Activated B cell treated with CpG ODN at 0.5 μM for 24 hours (primary cell): Measurements from ENCODE around the gene TPM2. TPM values are rescaled to one million over a fixed set of nuclear protein-coding genes. Genes with fewer than 3 reads are reported as not detected.

Experiments used
- ATAC-seq: fragments of 200-7000 bp; cut with Tn5 transposase; one replicate; pipeline ENCODE4 v1.10.0; 2021; ENCODE audit warnings: low read depth, mild to moderate bottlenecking, moderate library complexity
- CTCF ChIA-PET: fragments of 350-600 bp; sonication (Branson Sonifier 250); formaldehyde crosslinking; loops from one replicate; lab custom pipeline; 2021; ENCODE audit warnings: antibody characterized with exemption; lab: Charles Lee
- POLR2A ChIA-PET: fragments of 350-600 bp; sonication (Branson Sonifier 250); formaldehyde crosslinking; loops from one replicate; lab custom pipeline; 2021; ENCODE audit warnings: antibody characterized with exemption; lab: Charles Lee
- DNase-seq: peaks from one replicate; pipeline ENCODE4 v3.0.0; 2022
- H3K27ac Mint-ChIP-seq: one replicate; pipeline ENCODE4 v1.8.0; 2020; ENCODE audit warnings: mixed read lengths
- H3K27me3 Mint-ChIP-seq: one replicate; pipeline ENCODE4 v1.8.0; 2021; ENCODE audit warnings: mixed read lengths
- H3K36me3 Mint-ChIP-seq: one replicate; pipeline ENCODE4 v1.8.0; 2021; ENCODE audit warnings: low read depth, mixed read lengths
- H3K4me1 Mint-ChIP-seq: one replicate; pipeline ENCODE4 v1.8.0; 2021; ENCODE audit warnings: mixed read lengths
- H3K4me3 Mint-ChIP-seq: one replicate; pipeline ENCODE4 v1.8.0; 2020; ENCODE audit warnings: mild to moderate bottlenecking, mixed read lengths
- H3K9me3 Mint-ChIP-seq: one replicate; pipeline ENCODE4 v1.8.0; 2020; ENCODE audit warnings: mixed read lengths
- intact Hi-C: fragments of 100-400 bp; cut with micrococcal nuclease; formaldehyde crosslinking; loops from one replicate; pipeline ENCODE4 v1.15.1; 2024
- total RNA-seq: library from RNA; stranded (reverse); gene quantifications from 2 replicates; pipeline ENCODE4 v1.2.3, GENCODE V29; 2022
- TF ChIP-seq, protein P1 (sequence below): fragments of 200-600 bp; IDR thresholded peaks from one replicate; pipeline ENCODE4 v1.8.0; 2022; ENCODE audit warnings: antibody characterized with exemption, mild to moderate bottlenecking

Gene TPM2
- total RNA-seq, 1 donor from 2014 or later: 2.0 TPM

DNA sequence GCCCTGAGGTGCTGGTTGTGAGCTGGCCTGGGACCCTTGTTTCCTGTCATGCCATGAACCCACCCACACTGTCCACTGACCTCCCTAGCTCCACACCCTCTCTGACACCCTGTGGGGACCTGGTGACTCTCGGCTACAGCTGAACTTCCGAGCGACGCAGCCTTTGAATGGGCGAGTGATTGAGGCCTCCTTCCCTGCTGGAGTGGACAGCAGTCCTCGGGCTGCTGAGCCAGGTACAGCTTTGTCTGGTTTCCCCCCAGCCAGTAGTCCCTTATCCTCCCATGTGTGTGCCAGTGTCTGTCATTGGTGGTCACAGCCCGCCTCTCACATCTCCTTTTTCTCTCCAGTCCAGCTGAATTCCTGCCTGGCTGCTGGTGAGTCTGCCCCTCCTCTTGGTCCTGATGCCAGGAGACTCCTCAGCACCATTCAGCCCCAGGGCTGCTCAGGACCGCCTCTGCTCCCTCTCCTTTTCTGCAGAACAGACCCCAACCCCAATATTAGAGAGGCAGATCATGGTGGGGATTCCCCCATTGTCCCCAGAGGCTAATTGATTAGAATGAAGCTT, 9.9 kb downstream of the TPM2 start:
- no peaks in the 10 kb centered on the region for H3K36me3 Mint-ChIP-seq
- intact Hi-C loops: loop anchor here (2.0 to 5.0 kb wide), 2 partner anchors 21 to 37 kb away; partner anchors contain the start of genes CCDC107 and RMRP
- no peaks in the 10 kb centered on the region for H3K9me3 Mint-ChIP-seq
- H3K4me3 Mint-ChIP-seq: no peak overlapping the region
- H3K27ac Mint-ChIP-seq: no peak overlapping the region
- H3K4me1 Mint-ChIP-seq: peaks cover 31% of the 10 kb centered on the region
- ChIA-PET POLR2A (interaction anchor here (0.6 to 1.2 kb wide), 4 partner anchors 22 to 103 kb away, joined by 3 to 5 read pairs (median 3); partner anchors contain the start of genes CCDC107, CREB3 and RMRP), CTCF (interaction anchor here (1.1 to 5.9 kb wide), 4 partner anchors 16 to 76 kb away, joined by 3 to 30 read pairs (median 5); partner anchors contain the start of genes CCDC107 and RMRP)
- H3K27me3 Mint-ChIP-seq: peaks cover 5% of the 10 kb centered on the region
- DNase-seq: no peak
- ATAC-seq: no peak
- TF ChIP-seq, protein P1, sequence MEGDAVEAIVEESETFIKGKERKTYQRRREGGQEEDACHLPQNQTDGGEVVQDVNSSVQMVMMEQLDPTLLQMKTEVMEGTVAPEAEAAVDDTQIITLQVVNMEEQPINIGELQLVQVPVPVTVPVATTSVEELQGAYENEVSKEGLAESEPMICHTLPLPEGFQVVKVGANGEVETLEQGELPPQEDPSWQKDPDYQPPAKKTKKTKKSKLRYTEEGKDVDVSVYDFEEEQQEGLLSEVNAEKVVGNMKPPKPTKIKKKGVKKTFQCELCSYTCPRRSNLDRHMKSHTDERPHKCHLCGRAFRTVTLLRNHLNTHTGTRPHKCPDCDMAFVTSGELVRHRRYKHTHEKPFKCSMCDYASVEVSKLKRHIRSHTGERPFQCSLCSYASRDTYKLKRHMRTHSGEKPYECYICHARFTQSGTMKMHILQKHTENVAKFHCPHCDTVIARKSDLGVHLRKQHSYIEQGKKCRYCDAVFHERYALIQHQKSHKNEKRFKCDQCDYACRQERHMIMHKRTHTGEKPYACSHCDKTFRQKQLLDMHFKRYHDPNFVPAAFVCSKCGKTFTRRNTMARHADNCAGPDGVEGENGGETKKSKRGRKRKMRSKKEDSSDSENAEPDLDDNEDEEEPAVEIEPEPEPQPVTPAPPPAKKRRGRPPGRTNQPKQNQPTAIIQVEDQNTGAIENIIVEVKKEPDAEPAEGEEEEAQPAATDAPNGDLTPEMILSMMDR: no peak

DNA sequence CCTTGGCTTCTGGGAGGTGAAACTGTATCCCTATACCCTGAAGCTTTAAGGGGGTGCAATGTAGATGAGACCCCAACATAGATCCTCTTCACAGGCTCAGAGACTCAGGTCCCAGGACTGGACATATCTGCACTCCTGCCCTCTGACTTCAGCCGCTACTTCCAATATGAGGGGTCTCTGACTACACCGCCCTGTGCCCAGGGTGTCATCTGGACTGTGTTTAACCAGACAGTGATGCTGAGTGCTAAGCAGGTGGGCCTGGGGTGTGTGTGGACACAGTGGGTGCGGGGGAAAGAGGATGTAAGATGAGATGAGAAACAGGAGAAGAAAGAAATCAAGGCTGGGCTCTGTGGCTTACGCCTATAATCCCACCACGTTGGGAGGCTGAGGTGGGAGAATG, 10.6 kb downstream of the TPM2 start:
- intact Hi-C loops: no loop called here
- Mint-ChIP-seq H3K36me3 (no peaks in the 10 kb centered on the region), H3K27me3 (peaks cover 8% of the 10 kb centered on the region), H3K4me1 (peaks cover 37% of the 10 kb centered on the region), H3K27ac (no peak overlapping the region), H3K9me3 (no peaks in the 10 kb centered on the region), H3K4me3 (no peak overlapping the region)
- POLR2A ChIA-PET: interaction anchor here (0.6 to 1.2 kb wide), 3 partner anchors 9 to 26 kb away, joined by 3 to 8 read pairs (median 5); partner anchors contain the start of genes CCDC107 and RMRP
- DNase-seq: no peak
- CTCF ChIA-PET: interaction anchor here (1.5 kb wide), 1 partner anchor 32 kb away, joined by 3 read pairs; no protein-coding TSS in a partner anchor
- ATAC-seq: no peak
- TF ChIP-seq, protein P1: no peak

DNA sequence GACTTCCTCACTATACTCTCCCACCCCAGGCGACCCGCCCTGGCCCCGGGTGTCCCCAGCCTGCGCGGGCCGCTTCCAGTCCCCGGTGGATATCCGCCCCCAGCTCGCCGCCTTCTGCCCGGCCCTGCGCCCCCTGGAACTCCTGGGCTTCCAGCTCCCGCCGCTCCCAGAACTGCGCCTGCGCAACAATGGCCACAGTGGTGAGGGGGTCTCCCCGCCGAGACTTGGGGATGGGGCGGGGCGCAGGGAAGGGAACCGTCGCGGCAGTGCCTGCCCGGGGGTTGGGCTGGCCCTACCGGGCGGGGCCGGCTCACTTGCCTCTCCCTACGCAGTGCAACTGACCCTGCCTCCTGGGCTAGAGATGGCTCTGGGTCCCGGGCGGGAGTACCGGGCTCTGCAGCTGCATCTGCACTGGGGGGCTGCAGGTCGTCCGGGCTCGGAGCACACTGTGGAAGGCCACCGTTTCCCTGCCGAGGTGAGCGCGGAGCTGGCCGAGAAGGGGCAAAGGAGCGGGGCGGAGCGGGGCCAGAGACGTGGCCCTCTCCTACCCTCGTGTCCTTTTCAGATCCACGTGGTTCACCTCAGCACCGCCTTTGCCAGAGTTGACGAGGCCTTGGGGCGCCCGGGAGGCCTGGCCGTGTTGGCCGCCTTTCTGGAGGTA, 13.9 kb downstream of the TPM2 start:
- intact Hi-C loops: no loop called here
- TF ChIP-seq, protein P1: no peak
- Mint-ChIP-seq H3K9me3 (no peaks in the 10 kb centered on the region), H3K27ac (no peak overlapping the region), H3K36me3 (no peaks in the 10 kb centered on the region), H3K4me3 (peak overlapping the region; percentile 75), H3K27me3 (peaks cover 8% of the 10 kb centered on the region), H3K4me1 (peaks cover 31% of the 10 kb centered on the region)
- CTCF ChIA-PET: interaction anchor here (0.7 to 1.3 kb wide), 2 partner anchors 72 to 81 kb away, joined by 3 to 4 read pairs; no protein-coding TSS in a partner anchor
- DNase-seq (peak; percentile 47), ATAC-seq (peak; percentile 74)
- POLR2A ChIA-PET: interaction anchor here (0.6 to 1.4 kb wide), 6 partner anchors 11 to 57 kb away, joined by 3 to 4 read pairs (median 3); partner anchors contain the start of genes ARHGEF39, CCDC107, CREB3 and RMRP

DNA sequence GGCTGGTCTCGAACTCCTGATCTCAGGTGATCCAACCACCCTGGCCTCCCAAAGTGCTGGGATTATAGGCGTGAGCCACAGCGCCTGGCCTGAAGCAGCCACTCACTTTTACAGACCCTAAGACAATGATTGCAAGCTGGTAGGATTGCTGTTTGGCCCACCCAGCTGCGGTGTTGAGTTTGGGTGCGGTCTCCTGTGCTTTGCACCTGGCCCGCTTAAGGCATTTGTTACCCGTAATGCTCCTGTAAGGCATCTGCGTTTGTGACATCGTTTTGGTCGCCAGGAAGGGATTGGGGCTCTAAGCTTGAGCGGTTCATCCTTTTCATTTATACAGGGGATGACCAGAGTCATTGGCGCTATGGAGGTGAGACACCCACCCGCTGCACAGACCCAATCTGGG, 14.5 kb downstream of the TPM2 start:
- intact Hi-C loops: no loop called here
- POLR2A ChIA-PET: interaction anchor here (0.6 to 1.4 kb wide), 5 partner anchors 15 to 76 kb away, joined by 3 to 4 read pairs (median 3); partner anchors contain the start of genes CCDC107, CREB3 and RMRP
- H3K27ac Mint-ChIP-seq: no peak overlapping the region

More for the DNA sequence above, 14.5 kb downstream of the TPM2 start:
- DNase-seq: no peak
- CTCF ChIA-PET: interaction anchor here (1.3 kb wide), 1 partner anchor 72 kb away, joined by 4 read pairs; no protein-coding TSS in a partner anchor
- no peaks in the 10 kb centered on the region for H3K36me3 Mint-ChIP-seq
- peak overlapping the region; percentile 75 for H3K4me3 Mint-ChIP-seq
- TF ChIP-seq, protein P1: no peak
- H3K9me3 Mint-ChIP-seq: no peaks in the 10 kb centered on the region
- no peak for ATAC-seq
- H3K4me1 Mint-ChIP-seq: peaks cover 25% of the 10 kb centered on the region
- peaks cover 8% of the 10 kb centered on the region for H3K27me3 Mint-ChIP-seq
